ENCODE measurements around the gene GORASP1. TPM values are rescaled to one million over a fixed set of nuclear protein-coding genes. Genes with fewer than 3 reads are reported as not detected.

The GORASP1 gene
- total and polyA plus RNA-seq, 2 donors (not counting 1 experiment from before 2014, with no cell fraction given), result 32.1 to 37.5 TPM

DNA sequence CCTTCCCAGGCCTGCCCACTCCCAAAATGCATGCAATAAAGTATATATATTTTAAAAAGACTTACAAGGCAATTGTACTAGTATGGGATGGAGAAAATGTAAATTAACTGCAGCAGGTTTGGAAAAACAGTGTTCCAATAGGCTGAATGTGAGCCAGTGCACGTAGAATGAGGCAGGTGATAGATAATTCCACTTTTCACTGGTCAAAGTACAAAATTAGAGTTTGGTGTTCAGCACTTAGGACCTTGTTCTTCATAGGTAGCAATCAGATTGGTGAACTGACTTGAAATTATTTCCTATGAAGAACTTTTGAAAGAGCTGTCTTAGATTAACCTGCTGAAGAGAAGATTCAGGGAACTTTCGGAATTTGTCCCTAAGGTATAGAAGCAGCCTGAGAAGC lies 53.7 kb downstream of the GORASP1 start:
- Histone ChIP-seq H3K4me2 (ENCODE audit: extremely low read depth, insufficient read depth, low read length) (no peak overlapping the region), H4K20me1 (ENCODE audit: control insufficient read depth, extremely low read depth, insufficient read depth, low read length) (no peaks in the 10 kb centered on the region), H3K27me3 (ENCODE audit: control insufficient read depth, insufficient read depth, low read length) (no peaks in the 10 kb centered on the region), H3K4me1 (ENCODE audit: control insufficient read depth, extremely low read depth, insufficient read depth, low read length) (no peaks in the 10 kb centered on the region), H3K4me3 (replicated peaks in 1 of 4; ENCODE audit: control extremely low read depth in 1 of 4, insufficient read depth in 1 of 4, low read depth in 3 of 4, low read length in 4 of 4) (no peak overlapping the region), H3K9me3 (ENCODE audit: control insufficient read depth, insufficient read depth, low read depth, low read length) (no peaks in the 10 kb centered on the region), H3K27ac (ENCODE audit: insufficient read depth, low read length) (no peak overlapping the region), H3K36me3 (ENCODE audit: control insufficient read depth, insufficient read depth, low read length) (no peaks in the 10 kb centered on the region), H3K9ac (ENCODE audit: insufficient read depth, low read length) (no peak overlapping the region), H2AFZ (ENCODE audit: low read length) (no peak overlapping the region), H3K79me2 (ENCODE audit: control insufficient read depth, insufficient read depth, low read length) (peaks cover 10% of the 10 kb centered on the region)
- DNase-seq (ENCODE audit: low read depth in 2 of 2), result no peak
- no peak for TF ChIP-seq EZH2 (IDR thresholded peaks at IDR 0.05; ENCODE audit: low read length, missing control alignments)
- TF ChIP-seq, protein P1, sequence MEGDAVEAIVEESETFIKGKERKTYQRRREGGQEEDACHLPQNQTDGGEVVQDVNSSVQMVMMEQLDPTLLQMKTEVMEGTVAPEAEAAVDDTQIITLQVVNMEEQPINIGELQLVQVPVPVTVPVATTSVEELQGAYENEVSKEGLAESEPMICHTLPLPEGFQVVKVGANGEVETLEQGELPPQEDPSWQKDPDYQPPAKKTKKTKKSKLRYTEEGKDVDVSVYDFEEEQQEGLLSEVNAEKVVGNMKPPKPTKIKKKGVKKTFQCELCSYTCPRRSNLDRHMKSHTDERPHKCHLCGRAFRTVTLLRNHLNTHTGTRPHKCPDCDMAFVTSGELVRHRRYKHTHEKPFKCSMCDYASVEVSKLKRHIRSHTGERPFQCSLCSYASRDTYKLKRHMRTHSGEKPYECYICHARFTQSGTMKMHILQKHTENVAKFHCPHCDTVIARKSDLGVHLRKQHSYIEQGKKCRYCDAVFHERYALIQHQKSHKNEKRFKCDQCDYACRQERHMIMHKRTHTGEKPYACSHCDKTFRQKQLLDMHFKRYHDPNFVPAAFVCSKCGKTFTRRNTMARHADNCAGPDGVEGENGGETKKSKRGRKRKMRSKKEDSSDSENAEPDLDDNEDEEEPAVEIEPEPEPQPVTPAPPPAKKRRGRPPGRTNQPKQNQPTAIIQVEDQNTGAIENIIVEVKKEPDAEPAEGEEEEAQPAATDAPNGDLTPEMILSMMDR (conservative IDR thresholded peaks at IDR 0.05 in 1 of 2, IDR thresholded peaks at IDR 0.05 in 1 of 2; ENCODE audit: low read depth in 1 of 2, low read length in 2 of 2), result no peak

DNA sequence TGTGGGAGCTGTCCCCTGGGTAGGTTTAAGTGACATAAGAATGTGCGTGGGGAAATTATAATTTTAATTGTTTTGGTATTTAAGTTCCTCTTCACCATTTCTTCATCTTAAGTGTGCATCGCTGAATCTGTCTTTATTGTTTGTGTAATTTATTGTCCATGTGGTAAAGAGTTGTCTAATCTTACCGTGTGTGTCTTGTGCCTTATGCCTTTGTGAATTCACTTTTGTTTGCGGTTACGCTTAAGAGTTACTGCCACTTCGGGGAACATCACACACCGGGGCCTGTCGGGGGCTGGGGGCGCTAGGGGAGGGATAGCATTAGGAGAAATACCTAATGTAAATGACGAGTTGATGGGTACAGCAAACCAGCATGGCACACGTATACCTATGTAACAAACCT lies 54.8 kb downstream of the GORASP1 start:
- Histone ChIP-seq H3K9ac (ENCODE audit: insufficient read depth, low read length) (peak overlapping the region; percentile 87), H3K4me2 (ENCODE audit: extremely low read depth, insufficient read depth, low read length) (peak overlapping the region; percentile 97), H3K36me3 (ENCODE audit: control insufficient read depth, insufficient read depth, low read length) (no peaks in the 10 kb centered on the region), H3K9me3 (ENCODE audit: control insufficient read depth, insufficient read depth, low read depth, low read length) (no peaks in the 10 kb centered on the region), H3K4me1 (ENCODE audit: control insufficient read depth, extremely low read depth, insufficient read depth, low read length) (no peaks in the 10 kb centered on the region), H3K4me3 (replicated peaks in 1 of 4; ENCODE audit: control extremely low read depth in 1 of 4, insufficient read depth in 1 of 4, low read depth in 3 of 4, low read length in 4 of 4) (peak overlapping the region; percentile 68 to 93 (median 76)), H3K27ac (ENCODE audit: insufficient read depth, low read length) (peak overlapping the region; percentile 80), H3K79me2 (ENCODE audit: control insufficient read depth, insufficient read depth, low read length) (peaks cover 10% of the 10 kb centered on the region), H3K27me3 (ENCODE audit: control insufficient read depth, insufficient read depth, low read length) (no peaks in the 10 kb centered on the region), H4K20me1 (ENCODE audit: control insufficient read depth, extremely low read depth, insufficient read depth, low read length) (no peaks in the 10 kb centered on the region), H2AFZ (ENCODE audit: low read length) (no peak overlapping the region)
- no peak for TF ChIP-seq EZH2 (IDR thresholded peaks at IDR 0.05; ENCODE audit: low read length, missing control alignments)
- TF ChIP-seq, protein P1 (conservative IDR thresholded peaks at IDR 0.05 in 1 of 2, IDR thresholded peaks at IDR 0.05 in 1 of 2; ENCODE audit: low read depth in 1 of 2, low read length in 2 of 2), result no peak
- no peak for DNase-seq (ENCODE audit: low read depth in 2 of 2)

DNA sequence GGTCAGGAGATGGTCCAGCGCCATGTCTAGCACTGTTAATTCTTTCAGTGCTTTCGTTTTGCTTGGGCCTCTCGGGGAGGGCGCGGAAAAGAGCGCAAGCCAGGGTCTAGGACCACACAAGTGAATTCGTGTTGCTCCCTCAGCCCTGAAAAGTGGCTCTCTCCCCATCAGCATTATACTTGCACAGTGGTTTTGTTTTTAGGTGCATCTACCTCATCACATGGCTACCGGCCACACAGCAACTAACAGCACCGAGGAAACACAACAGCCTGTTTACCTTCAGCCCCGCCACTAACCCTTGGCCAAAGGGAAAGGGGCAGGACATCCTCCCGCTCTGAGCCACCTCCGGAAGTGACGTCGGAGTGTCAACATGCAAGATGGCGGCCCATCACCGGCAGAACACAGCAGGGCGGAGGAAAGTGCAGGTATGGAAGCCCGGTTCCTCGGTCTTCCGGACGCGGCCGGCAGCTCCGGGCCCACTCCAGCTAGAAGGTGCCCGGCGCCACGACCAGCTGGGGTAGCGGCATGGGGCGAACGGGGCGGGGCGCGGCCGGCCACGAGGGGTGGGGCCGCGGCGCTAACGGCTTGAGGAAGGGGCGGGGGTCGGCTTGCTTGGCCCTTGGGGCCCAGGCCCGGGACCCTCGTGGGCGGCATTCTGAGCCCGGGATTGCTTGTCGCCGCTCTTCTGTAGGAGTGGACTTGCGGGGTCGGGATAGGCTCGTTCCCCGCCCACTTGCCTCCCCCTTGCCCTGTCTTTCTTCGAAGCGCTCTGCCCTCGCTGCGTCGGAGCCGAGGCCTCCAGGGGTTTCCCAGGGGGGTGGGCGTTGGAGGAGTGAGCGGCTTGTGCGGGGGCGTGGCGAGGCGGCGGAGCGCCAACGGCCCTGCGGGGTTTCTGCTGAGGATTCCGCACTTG lies 55.5 kb downstream of the GORASP1 start, which contains the start of the genes SCN11A and WDR48:
TSS of gene SCN11A (minus strand) at position 296 of the 913 bp plus-strand sequence. CDS start 101,582 bp downstream, outside the sequence.
TSS of gene WDR48 (plus strand) at position 368 of the 913 bp plus-strand sequence. CDS start at position 378, 10 bp downstream.
- peak within 1 kb of the TSS; percentile 68 to 93 (median 76) for H3K4me3 ChIP-seq (replicated peaks in 1 of 4; ENCODE audit: control extremely low read depth in 1 of 4, insufficient read depth in 1 of 4, low read depth in 3 of 4, low read length in 4 of 4)
- peak within 1 kb of the TSS; percentile 100 for H2AFZ ChIP-seq (ENCODE audit: low read length)
- H3K4me1 ChIP-seq (ENCODE audit: control insufficient read depth, extremely low read depth, insufficient read depth, low read length), result no peaks in the 10 kb centered on the region
- H3K9ac ChIP-seq (ENCODE audit: insufficient read depth, low read length), result peak within 1 kb of the TSS; percentile 87
- H3K4me2 ChIP-seq (ENCODE audit: extremely low read depth, insufficient read depth, low read length), result peak within 1 kb of the TSS; percentile 97
- peak; percentile 89 to 92 for DNase-seq (ENCODE audit: low read depth in 2 of 2)
- H3K79me2 ChIP-seq (ENCODE audit: control insufficient read depth, insufficient read depth, low read length), result peaks cover 10% of the 10 kb centered on the region
- peak within 1 kb of the TSS; percentile 80 for H3K27ac ChIP-seq (ENCODE audit: insufficient read depth, low read length)
- H4K20me1 ChIP-seq (ENCODE audit: control insufficient read depth, extremely low read depth, insufficient read depth, low read length), result no peaks in the 10 kb centered on the region
- TF ChIP-seq, protein P1 (conservative IDR thresholded peaks at IDR 0.05 in 1 of 2, IDR thresholded peaks at IDR 0.05 in 1 of 2; ENCODE audit: low read depth in 1 of 2, low read length in 2 of 2), result no peak
- no peak for TF ChIP-seq EZH2 (IDR thresholded peaks at IDR 0.05; ENCODE audit: low read length, missing control alignments)
- no peaks in the 10 kb centered on the region for H3K36me3 ChIP-seq (ENCODE audit: control insufficient read depth, insufficient read depth, low read length)
- H3K27me3 ChIP-seq (ENCODE audit: control insufficient read depth, insufficient read depth, low read length), result no peaks in the 10 kb centered on the region
- no peaks in the 10 kb centered on the region for H3K9me3 ChIP-seq (ENCODE audit: control insufficient read depth, insufficient read depth, low read depth, low read length)

Measured in fibroblast of lung (primary cell).